ENCODE results near the gene INHA.
A peak's percentile ranks its signal among the peaks of the same experiment; 100 is the strongest.

The INHA gene

DNA sequence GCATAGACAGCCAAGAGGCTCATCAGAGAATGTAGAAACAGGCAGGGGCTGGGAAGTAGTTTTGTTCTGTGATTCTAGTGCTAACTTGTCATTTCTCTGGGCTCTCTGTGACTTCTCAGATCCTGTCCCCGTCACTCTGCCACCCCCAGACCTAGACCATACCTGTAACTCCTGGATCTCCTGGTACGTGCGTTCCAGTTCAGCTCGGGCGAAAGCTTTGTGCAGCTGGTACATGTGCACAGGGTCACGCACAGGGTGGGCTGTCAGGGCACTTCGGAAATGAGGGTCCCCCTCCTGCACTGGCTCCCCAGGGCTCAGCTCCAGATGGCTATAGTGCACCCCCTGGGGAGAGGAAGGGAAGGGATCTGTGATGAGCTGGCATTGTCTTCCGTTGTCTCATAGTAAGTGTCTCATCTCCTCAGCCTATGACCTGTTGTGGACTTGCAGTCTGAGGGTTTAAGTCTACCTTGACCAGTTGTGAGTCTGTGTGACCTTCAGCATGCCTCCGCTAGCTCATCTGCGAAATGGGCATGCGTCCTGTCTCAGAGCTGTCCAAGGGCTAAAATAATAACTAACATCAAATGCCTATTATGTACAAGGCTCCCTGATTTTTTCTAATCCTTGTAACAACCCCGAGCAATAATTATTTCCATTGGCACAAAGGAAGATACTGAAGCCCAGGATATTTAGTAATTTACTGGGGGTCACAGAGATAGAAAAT is 31.2 kb upstream of the INHA start:
- DNase-seq = no peak

DNA sequence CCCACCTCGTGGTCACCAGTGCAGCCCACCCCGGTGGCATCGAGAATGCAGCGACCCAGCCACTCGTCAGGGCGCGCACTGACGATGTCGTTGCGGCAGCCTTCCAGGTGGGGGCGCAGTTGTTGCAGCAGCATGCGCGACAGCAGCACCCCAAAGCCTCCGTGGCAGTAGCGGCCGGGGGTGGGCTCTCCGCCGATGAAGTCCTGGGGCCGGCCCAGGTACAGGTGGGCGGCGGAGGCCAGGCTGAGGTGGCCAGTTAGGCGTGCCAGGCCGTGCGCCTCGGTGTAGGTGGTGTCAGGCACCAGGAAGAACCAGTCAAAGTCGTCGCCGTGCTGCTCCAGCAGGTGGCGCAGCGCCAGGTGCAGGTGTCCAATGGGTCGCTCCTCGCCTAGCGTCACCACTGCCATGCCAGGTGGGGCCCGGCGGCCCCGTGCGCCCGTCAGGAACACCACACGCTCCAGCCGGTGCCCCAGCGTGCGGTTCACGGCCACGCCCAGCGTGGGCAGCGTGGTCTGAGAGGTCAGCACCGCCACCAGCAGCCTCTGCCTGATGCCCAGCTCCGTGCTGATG is 30.4 kb upstream of the INHA start:
- DNase-seq = peak; percentile 84

DNA sequence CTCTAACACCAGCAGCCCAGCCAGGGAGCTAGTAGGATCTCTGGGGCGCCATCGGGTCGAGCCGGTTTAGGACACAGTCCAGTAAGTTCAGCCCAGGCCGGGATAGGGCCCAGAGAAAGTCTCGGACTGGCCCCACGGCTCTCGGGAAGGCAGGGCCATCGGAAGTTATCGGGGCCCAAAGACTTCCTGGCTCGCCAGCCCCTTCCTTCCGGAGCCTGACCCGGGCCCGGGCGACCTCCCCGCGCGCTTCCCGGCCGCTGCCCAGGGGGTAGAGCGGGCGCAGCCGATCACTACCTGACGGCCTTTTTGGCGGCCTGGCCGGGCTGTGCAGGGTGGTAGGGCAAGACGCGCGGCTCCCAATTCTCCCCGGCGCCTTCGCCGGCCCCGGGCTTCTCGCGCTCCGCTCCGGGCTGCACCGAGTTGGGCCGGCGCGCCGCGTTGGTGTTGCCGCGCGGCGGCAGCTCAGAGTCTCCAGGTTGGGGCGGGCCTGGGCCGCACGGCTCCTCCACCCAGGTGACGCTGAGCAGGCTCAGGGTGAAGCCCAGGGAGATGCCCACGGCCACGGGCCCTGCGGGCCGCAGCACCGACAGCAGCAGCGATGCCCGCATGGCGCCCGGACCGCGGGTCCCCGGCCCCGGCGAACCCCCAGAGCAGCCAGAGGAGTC is 29.0 kb upstream of the INHA start:
- DNase-seq = no peak

DNA sequence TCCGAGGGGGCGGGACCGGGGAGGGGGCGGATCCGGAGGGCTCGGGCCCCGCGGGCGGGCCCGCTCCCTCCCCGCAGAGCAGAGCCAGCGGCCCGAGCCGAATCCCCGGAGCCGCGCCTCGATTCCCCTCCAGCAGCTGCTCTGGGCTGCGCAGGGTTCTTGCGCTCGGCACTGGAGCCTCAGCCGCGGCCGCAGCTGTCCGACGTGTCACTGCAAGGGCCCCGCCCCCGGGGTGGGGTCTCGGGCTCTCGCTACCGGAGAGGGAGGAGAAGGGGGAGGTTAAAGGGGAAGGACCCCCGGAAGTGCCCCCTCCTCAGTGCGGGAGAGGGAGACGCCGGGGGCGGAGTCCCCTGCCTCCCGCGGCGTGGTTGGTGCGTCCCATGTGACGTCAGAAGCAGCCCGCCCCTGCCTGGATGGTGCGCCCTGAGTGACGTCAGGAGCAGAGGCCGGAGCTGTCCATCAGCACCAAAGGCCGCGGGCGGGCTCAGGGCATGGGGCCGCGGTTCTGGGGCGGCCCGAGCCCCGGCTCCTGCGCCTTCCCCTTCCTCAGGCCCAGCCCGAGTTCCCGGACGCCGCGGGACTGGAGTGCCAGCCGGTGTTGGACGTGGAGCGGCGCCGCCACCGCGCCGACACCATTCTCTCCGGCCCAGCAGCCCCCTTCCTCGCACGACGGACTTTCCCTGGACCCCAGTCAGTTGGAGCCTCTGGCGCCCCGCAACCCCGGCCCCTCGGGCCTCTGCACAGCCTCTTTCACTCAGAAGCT is 28.3 kb upstream of the INHA start, which contains the start of the genes CHPF and TMEM198:
Gene CHPF, minus strand, starts transcription at position 214 of the 763 bp plus-strand sequence. CDS start 271 bp downstream, outside the sequence.
Gene TMEM198, plus strand, starts transcription at position 433 of the 763 bp plus-strand sequence. CDS start 700 bp downstream, outside the sequence.
- DNase-seq = peak; percentile 91

DNA sequence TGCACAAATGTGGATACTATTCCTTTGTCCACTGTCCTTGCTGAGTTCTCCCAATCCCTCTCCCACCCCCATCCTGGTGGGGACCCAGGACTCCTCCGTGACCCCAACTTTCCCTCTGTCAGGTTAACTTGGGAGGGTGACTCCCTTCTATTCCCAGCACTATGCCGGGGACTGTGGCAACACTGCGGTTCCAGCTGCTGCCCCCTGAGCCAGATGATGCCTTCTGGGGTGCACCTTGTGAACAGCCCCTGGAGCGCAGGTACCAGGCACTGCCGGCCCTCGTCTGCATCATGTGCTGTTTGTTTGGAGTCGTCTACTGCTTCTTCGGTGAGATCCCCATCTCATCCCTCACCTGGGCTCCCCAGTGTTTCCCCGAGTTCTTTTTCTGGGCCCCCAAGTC is 27.5 kb upstream of the INHA start:
- DNase-seq = no peak

DNA sequence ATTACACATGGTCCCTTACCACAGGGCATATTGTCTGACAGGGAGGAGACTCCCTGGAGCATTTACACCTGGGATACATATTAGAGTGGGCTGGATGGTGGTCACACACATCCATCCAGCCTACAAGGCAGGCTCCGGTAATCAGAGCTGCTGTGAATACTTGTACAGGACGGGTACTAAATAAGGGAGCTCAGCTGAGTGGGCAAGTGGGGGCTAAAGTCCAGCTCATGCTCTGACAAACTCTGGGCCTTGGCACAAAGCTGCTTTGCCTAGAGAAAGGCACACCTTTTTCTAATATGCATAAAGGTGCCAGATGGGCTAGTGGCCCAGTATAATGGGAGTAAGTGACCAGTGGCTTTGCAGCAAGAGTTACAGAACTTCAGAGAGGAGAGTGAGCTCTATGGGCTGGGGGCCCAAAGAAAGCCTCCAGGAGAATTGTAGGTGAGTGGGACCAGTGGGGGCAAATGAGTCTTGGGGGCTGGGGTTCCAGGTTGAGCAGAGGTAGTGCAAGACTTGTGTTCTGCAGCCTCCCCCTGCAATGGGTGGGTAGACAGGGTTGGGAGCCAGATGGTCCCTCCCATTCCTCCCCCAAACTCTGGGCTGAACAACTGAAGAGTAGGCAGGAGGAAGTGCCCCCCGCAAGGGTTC is 26.7 kb upstream of the INHA start:
- no peak for DNase-seq

DNA sequence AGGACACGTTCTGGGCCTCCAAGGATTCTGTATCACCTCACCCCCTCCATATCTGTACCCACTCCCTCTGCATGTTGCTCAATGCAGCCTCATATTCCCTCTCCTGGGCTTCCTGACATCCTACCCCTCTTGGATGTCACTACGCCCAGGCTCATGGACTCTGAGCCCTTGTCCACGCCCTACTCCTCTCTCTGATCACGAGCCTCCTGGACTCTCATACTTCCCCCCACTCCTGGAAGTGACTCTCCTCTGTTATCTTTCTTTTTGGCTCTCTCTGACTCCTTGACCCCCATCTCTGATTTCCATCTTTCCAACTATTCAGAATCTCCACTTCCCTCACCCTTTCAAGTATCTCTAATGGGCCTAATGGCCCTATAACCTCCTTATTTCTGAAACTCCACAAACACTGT is 26.2 kb upstream of the INHA start:
- no peak for DNase-seq

DNA sequence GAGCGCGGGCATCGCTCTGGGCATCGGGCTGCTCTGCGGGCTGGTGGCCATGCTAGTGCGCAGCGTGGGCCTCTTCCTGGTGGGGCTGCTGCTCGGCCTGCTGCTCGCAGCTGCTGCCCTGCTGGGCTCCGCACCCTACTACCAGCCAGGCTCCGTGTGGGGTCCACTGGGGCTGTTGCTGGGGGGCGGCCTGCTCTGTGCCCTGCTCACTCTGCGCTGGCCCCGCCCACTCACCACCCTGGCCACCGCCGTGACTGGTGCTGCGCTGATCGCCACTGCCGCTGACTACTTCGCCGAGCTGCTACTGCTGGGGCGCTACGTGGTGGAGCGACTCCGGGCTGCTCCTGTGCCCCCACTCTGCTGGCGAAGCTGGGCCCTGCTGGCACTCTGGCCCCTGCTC is 24.5 kb upstream of the INHA start:
- DNase-seq = no peak

DNA sequence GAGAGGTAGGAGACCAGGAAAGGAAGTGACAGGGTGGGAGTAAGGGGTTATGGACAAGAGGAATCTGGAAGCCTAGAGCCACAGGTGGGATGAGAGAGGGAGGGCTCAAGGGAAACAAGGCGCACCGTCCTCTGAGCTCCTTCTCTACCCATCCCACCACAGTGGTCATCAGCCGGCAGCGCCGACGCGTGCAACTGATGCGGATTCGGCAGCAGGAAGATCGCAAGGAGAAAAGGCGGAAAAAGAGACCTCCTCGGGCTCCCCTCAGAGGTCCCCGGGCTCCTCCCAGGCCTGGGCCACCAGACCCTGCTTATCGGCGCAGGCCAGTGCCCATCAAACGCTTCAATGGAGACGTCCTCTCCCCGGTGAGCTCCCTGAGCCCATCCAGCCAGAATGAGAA is 23.1 kb upstream of the INHA start:
- DNase-seq = no peak

DNA sequence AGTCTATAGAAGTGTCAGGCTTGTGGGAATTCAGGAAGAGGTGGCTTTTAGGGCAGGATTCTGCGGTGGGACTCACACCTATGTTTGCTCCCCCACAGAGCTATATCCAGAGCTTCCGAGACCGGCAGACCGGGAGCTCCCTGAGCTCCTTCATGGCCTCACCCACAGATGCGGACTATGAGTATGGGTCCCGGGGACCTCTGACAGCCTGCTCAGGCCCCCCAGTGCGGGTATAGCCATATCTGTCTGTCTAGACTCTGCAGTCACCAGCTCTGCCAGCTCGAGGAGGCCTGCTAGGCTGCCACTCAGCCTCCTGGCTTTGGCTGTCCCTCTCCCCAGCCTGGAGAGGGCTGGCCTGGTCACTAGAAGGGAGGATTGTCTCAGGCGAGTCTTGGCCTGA is 22.5 kb upstream of the INHA start:
- no peak for DNase-seq

DNA sequence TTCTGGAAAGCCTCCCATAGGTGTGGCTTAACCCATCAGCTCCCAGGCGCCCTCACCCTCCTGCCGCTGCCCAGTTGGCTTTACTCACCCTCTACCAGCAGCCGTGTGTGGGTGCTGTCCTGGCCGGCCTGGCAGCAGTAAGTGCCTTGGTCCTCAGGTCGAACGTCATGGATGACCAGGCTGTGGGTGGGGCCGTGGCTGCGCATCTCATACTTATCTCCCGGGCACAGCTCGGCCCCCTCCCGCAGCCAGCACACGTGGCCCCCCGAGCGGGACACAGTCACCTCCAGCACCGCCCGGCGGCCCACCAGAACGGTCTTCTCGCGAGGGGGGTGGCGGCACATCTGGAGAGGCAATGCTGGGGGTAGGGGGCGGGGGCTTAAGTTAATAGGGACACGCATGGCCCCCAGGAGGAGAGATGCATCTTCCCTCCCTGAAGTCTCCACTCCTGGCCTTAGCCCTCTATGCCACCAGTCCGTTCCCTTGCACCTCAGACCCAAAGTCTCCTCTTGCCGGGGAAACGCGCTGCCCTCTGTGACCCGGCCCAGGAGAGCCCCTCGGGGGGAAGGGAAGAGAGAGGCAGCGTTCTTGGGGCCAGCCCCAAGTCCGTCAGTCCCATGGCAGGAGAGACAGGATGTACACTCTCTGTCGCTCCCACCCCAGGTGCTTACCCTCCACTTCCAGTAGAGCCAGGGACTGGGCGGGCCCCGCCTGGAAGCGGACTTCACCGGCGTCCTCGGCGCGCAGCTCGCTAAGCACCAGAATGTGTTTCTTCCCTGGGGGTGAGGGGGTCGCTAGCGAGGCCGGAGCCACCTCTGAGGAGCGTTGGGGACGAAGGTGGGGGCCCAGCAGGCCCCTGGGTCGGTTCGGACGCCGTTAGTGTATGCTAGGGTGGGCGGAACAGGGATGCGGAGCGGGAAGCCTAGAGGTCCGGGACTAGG is 20.4 kb upstream of the INHA start:
- no peak for DNase-seq

DNA sequence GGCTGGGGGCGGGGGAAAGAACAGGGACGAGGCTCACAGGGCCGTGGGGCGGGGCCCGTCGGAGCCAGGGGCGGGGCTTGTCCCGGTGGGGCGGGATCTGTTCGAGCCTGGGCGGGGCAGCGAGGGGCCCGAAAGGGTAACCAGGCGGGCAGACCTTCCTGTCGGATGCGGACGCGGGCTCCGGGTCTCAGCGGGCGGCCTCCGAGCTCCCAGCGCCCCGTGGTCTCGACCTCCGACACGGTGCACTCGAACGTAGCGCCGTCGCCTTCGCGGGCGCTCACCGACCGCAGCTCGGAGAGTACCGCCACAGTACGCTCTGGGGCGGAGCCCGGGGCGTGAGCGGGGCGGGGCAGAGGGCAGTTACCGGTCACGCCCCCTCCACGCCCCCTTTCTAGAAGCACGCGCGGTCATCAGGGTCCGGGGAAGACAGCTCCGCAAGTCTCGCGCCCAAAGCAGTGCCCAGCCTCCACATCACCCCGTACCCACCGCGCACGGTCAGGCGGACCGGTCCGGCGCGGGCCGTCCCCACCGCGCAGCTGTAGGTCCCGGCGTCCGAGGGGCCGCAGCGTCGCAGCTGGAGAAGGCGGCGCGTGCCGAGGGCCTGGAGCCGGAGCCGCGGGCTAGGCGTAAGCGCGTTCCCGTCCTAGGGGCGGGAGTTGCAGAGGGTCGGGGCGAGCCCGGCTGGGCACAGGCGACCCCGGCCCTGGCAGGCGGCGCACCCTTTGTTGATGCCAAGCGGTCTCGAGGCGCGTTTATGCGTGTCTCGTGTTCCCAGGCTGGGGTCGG is 19.5 kb upstream of the INHA start:
- DNase-seq = peak; percentile 73 to 81

DNA sequence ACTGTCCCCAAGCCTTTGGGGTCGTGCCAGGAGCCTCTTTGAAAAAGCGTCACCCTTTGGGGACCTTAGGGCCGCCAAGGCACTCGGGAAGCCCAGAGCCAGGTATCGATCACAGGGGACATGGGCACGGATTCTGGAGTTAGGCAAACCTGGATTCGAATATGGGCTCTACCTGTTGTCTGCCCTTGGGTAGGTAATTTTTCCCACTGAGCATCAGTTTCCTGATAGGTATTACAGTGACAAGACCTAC is 19.0 kb upstream of the INHA start:
- DNase-seq = no peak

DNA sequence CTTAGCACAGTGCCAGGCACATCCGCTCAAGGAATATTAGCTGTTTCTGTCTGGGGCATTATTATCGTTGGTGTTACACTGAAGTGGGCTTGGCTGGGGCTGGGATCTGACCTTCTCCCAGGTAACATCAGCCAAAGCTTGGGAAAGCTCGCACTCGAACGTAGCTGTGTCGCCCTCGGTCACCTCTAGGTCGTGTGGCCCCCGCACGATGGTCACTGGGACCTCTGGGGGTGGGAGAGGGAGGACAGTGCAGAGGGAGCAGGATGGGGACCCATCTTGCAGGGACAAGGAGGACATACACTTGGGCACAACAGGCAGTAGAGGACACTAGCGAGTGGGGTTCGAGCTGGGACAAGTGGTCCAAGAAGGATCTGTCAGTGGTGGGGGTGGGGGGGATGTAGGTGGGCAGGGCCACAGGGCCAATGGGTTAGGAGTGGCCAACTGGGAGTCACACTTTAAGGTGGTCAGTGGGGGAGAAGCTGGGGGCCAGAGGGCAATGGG is 18.6 kb upstream of the INHA start:
- DNase-seq = no peak

DNA sequence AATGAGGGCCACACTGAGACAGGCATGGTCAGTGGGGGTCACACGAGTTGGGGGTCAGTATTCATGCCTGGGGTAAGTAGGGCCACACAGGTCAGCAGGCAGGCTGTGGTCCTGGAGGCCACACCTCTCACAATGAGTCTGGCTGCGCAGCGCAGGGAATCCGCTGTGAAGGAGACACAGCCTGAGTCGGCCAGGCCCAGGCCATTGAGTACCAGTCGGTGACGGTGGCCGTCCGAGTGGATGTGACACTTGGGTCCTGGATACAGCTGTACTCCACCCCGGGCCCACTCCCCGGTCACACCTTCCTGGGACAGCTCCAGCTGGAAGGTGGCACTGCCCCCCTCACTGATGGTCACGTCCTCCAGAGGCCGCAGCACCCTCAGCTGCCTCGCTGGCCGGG is 17.8 kb upstream of the INHA start:
- DNase-seq = no peak

DNA sequence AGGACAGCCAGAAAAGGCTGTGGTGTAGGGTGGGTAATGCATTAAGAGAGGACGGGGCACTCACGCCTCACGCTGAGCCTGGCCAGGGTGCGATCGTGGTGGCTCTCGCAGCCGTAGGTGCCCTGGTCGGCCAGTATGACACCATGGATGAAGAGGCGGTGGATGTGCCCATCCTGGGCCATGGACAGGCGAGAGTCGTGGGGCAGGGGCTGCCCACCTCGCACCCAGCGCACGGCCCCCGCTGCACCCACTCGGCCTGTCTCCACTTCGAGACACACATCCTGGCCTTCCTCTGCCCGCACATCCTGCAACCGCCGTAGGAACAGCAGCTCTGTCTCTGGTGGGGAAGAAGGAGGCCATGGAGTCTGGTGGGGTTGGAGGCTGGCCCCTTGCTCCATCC is 16.2 kb upstream of the INHA start:
- DNase-seq = no peak

DNA sequence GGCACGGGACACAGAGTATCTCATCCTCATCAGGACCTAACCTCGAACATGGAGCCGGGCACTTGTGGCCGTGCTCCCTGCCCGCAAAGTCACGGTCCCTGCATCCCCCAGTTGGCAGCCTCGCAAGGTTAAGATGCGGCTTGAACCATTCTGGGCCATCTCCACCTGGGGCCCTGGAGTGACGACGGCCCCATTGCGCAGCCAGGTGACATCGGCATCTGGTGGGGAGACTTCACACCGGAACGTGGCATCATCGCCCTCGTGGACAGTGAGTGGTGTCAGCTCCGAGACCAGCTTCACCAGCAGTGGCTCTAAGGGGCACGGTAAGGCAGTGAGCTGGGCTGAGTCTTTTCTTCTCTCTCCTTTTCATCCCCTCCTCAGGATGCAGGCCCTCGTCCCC is 15.7 kb upstream of the INHA start:
- no peak for DNase-seq

DNA sequence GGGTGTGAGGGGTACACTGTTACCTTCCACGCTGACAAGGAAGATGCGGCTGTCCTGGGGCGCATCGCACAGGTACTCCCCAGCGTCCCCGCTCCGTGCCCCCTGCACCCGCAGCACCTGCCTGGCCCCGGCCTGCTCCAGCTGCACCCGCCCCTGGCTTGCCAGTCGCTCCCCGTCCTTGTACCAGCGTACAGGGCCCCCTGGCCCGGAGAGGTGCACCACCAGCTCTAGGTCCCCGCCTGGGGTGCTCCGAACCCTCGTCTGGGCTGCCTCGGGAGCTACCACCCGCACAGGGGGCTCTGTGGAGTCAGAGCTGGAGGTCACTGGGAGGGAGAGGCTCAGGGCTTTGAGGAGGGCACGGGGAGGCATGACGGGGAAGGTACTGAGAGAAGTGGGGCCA is 14.8 kb upstream of the INHA start:
- no peak for DNase-seq

DNA sequence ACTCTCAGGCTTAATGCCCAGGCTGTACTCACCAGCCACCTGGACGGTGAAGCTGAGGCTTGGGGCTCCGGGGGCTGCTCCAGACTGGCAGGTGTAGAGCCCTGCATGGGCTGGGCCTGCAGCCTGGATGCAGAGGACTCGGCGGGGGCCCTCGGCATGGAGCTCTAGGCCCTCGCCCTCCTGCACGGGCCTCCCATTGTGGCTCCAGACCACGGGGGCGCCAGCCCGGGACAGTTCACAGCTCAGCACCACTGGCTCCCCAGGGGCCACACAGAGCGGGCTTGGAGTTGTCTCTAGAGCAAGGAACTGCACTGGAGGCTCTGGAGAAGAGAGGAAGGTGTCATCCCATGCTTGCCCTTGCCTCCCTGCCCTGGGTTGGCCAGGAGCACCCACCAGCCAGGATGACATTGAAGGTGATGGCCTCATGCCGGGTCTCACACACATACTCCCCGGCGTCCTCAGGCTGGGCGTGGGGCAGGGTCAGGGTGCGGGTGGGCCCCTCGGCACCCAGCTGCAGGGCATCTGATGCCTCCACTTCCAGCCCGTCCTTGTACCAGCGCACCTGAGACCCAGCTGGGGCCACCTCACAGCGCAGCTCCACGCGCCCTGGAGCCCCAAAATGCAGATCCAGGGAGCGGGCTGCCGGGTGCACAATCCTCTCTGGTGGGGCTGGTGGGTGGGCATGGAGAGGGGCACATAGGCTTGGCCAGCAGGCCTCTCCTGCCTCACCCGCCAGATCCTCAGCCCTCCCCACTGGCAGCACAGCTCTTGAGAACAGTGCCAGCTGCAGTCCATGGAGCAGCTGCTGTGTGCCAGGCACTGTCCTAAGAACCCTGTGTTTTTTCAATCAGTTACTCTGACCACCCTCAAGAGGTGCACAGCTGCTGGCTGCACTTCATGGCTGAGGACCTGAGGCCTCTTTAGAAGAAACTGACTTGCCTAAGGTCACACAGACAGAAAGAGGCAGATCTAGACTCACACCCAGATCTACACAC is 14.0 kb upstream of the INHA start:
- DNase-seq = no peak
